ENCODE data around the gene PDGFRA. TPM values are rescaled to one million over a fixed set of nuclear protein-coding genes. Genes with fewer than 3 reads are reported as not detected.
"Not testable (repeated sequence)": the region's sequence is repeated elsewhere in the genome, so short reads cannot be mapped to it uniquely, and the experiment has no call there.

The PDGFRA gene
- total RNA-seq, 2 donors from 2014 or later = 5.8 to 82.2 TPM

- WGBS = 89% methylated on average over 3 of the region's 3 CpGs
- intact Hi-C loops (cut with DNase I) = no loop called here
Measured at GRCh38 chr4:54330896-54331295, 101.8 kb downstream of the PDGFRA start.

GRCh38 chr4:54332542-54332941 is 103.4 kb downstream of the PDGFRA start:
- intact Hi-C loops (cut with DNase I) = no loop called here
- 79% methylated on average over 4 of the region's 4 CpGs for WGBS
- no peak overlapping the region for H3K27ac ChIP-seq

More at GRCh38 chr4:54330896-54331295, 101.8 kb downstream of the PDGFRA start:
- no peak overlapping the region for H3K27ac ChIP-seq
- H3K27me3 ChIP-seq (replicated peaks; ENCODE audit: insufficient read depth) = no peaks in the 10 kb centered on the region
- TF ChIP-seq CTCF (IDR thresholded peaks at IDR 0.05) (no peak), POLR2A (IDR thresholded peaks at IDR 0.05) (no peak), POLR2AphosphoS5 (IDR thresholded peaks at IDR 0.05) (no peak)
- no peaks in the 10 kb centered on the region for H3K4me1 ChIP-seq (replicated peaks)
- H3K9me3 ChIP-seq = no peaks in the 10 kb centered on the region
- H3K36me3 ChIP-seq = no peaks in the 10 kb centered on the region
- no peak overlapping the region for H3K4me3 ChIP-seq
- DNase-seq (ENCODE audit: low spot score) = no peak

GRCh38 chr4:54333657-54334056 is 104.6 kb downstream of the PDGFRA start:
- H3K27me3 ChIP-seq (replicated peaks; ENCODE audit: insufficient read depth) = no peaks in the 10 kb centered on the region
- no peaks in the 10 kb centered on the region for H3K9me3 ChIP-seq
- H3K4me3 ChIP-seq = no peak overlapping the region
- H3K4me1 ChIP-seq (replicated peaks) = no peaks in the 10 kb centered on the region
- intact Hi-C loops (cut with DNase I) = no loop called here
- no peaks in the 10 kb centered on the region for H3K36me3 ChIP-seq
- TF ChIP-seq POLR2A (IDR thresholded peaks at IDR 0.05) (no peak), CTCF (IDR thresholded peaks at IDR 0.05) (no peak), POLR2AphosphoS5 (IDR thresholded peaks at IDR 0.05) (no peak)
- H3K27ac ChIP-seq = no peak overlapping the region
- 89% methylated on average over 2 of the region's 2 CpGs for WGBS
- no peak for DNase-seq (ENCODE audit: low spot score)

More at GRCh38 chr4:54332542-54332941, 103.4 kb downstream of the PDGFRA start:
- Histone ChIP-seq H3K4me1 (replicated peaks) (no peaks in the 10 kb centered on the region), H3K27me3 (replicated peaks; ENCODE audit: insufficient read depth) (no peaks in the 10 kb centered on the region), H3K9me3 (no peaks in the 10 kb centered on the region), H3K36me3 (no peaks in the 10 kb centered on the region), H3K4me3 (no peak overlapping the region)
- TF ChIP-seq POLR2AphosphoS5 (IDR thresholded peaks at IDR 0.05) (no peak), POLR2A (IDR thresholded peaks at IDR 0.05) (no peak), CTCF (IDR thresholded peaks at IDR 0.05) (no peak)
- no peak for DNase-seq (ENCODE audit: low spot score)

DNA sequence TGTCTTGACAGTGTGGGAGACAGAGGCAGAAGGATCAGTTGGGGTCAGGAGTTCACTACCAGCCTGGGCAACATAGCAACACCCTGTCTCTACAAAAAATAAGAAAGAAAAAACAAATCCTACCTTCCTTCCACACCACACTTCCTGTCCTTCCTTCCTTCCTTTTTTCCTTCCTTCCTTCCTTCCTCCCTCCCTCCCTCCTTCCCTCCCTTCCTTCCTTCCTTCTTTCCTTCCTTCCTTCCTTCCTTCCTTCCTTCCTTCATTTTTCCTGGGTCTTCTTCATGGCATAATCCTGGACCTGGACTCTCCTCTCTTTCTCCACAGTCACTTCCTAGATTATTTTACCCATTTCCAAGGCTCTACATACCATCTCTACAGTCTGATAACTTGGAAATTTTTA is 105.7 kb downstream of the PDGFRA start:
- H3K9me3 ChIP-seq; intact Hi-C loops (cut with DNase I); DNase-seq (ENCODE audit: low spot score); H3K27me3 ChIP-seq (replicated peaks; ENCODE audit: insufficient read depth); H3K27ac ChIP-seq; H3K4me1 ChIP-seq (replicated peaks); H3K4me3 ChIP-seq; H3K36me3 ChIP-seq: not testable (repeated sequence)

DNA sequence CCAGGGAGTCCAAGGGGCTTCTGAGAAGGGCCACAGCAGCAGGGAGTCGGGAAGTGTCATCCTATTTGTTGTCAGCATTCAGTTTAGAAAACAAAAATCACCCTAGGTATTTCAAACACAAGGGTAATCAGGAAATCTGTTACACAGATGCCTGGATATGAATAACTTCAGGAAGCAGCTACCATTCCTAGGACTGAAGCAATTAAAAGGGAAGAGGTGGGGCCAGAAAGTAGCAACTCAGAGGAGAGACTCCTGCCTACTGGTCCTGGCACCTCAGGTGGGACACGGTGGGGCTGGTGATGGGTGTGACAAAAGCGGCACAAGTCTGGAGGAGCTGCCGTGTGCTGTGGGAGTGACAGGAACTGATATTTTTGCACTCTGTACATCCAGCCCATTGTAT is 107.9 kb downstream of the PDGFRA start:
- Histone ChIP-seq H3K4me1 (replicated peaks) (no peaks in the 10 kb centered on the region), H3K9me3 (no peaks in the 10 kb centered on the region), H3K36me3 (no peaks in the 10 kb centered on the region), H3K27ac (no peak overlapping the region), H3K27me3 (replicated peaks; ENCODE audit: insufficient read depth) (no peaks in the 10 kb centered on the region), H3K4me3 (no peak overlapping the region)
- TF ChIP-seq POLR2A (IDR thresholded peaks at IDR 0.05) = no peak
- no peak for TF ChIP-seq POLR2AphosphoS5 (IDR thresholded peaks at IDR 0.05)
- no peak for TF ChIP-seq CTCF (IDR thresholded peaks at IDR 0.05)
- intact Hi-C loops (cut with DNase I) = no loop called here
- no peak for DNase-seq (ENCODE audit: low spot score)
- 70% methylated on average over 4 of the region's 4 CpGs for WGBS

- WGBS = 76% methylated on average over 3 of the region's 3 CpGs
- H3K4me1 ChIP-seq (replicated peaks); H3K36me3 ChIP-seq; H3K4me3 ChIP-seq; DNase-seq (ENCODE audit: low spot score); H3K9me3 ChIP-seq; H3K27ac ChIP-seq; intact Hi-C loops (cut with DNase I); H3K27me3 ChIP-seq (replicated peaks; ENCODE audit: insufficient read depth): not testable (repeated sequence)
Measured at GRCh38 chr4:54342067-54342466, 113.0 kb downstream of the PDGFRA start.

Other genes with a start within 250 kb of the PDGFRA start
- 10 to 100 TPM; 38.7 to 84.8 TPM for gene CHIC2, start 164.7 kb upstream of the PDGFRA start, total RNA-seq
- gene GSX2, start 129.1 kb upstream of the PDGFRA start, total RNA-seq = not detected